HEK293 (cell line): Measurements from ENCODE around the gene TBL1Y.

Source experiments
- CTCF ChIA-PET: fragments of 350-600 bp; formaldehyde crosslinking; extraction: SDS; loops from one replicate; lab custom pipeline; 2021; ENCODE audit warnings: antibody characterized with exemption; lab: Yijun Ruan, JAX
- POLR2A ChIA-PET: fragments of 300-600 bp; formaldehyde crosslinking; extraction: SDS; loops from one replicate; lab custom pipeline; 2020; ENCODE audit warnings: antibody characterized with exemption, inconsistent platforms; lab: Yijun Ruan, JAX
- H3K27ac ChIP-seq: fragments of 200-500 bp; sonication (Bioruptor generic); 2 replicates; pipeline ENCODE4 v1.5.1; 2014; ENCODE audit warnings: low read depth, low read length, control low read depth, inconsistent platforms; ENCODE audit errors: extremely low read depth
- H3K36me3 ChIP-seq, 2 experiments: fragments of 200-500 bp in 1 of 2; sonication (Bioruptor generic) in 1 of 2; 1 replicate in 1 of 2; 2 replicates in 1 of 2; pipeline ENCODE4 v1.5.1; 2014 to 2017; ENCODE audit warnings: inconsistent platforms in 2 of 2, low read length in 2 of 2; ENCODE audit not compliant: control insufficient read depth in 2 of 2, insufficient read depth in 1 of 2
- H3K4me1 ChIP-seq: fragments of 200-500 bp; sonication (Bioruptor generic); 2 replicates; pipeline ENCODE4 v1.5.1; 2014; ENCODE audit warnings: mild to moderate bottlenecking, low read length, inconsistent platforms; ENCODE audit not compliant: control insufficient read depth, insufficient read depth
- H3K4me3 ChIP-seq: 2 replicates; pipeline ENCODE4 v1.5.1; 2011; ENCODE audit warnings: low read depth, mild to moderate bottlenecking, control low read depth, low read length, moderate library complexity
- H3K9me3 ChIP-seq: fragments of 200-500 bp; sonication (Bioruptor generic); 2 replicates; pipeline ENCODE4 v1.5.1; 2014; ENCODE audit warnings: low read depth, low read length, inconsistent platforms; ENCODE audit not compliant: control insufficient read depth, insufficient read depth
- BCL11A ChIP-seq: fragments of 450-650 bp; formaldehyde crosslinking; IDR thresholded peaks from 2 replicates; pipeline ENCODE4 v1.5.1; 2016; ENCODE audit warnings: low read depth, missing biosample characterization, missing genetic modification characterization
- GLI4 ChIP-seq: fragments of 450-650 bp; formaldehyde crosslinking; IDR thresholded peaks from 2 replicates; pipeline ENCODE4 v1.5.1; 2016; ENCODE audit warnings: missing biosample characterization, missing genetic modification characterization
- GLIS1 ChIP-seq: fragments of 450-650 bp; formaldehyde crosslinking; IDR thresholded peaks from 2 replicates; pipeline ENCODE4 v1.5.1; 2016; ENCODE audit warnings: missing biosample characterization, missing genetic modification characterization
- KLF1 ChIP-seq: fragments of 450-650 bp; formaldehyde crosslinking; IDR thresholded peaks from 2 replicates; pipeline ENCODE4 v1.5.1; 2016; ENCODE audit warnings: missing biosample characterization, missing genetic modification characterization
- SETDB1 ChIP-seq: IDR thresholded peaks from one replicate; pipeline ENCODE4 v1.6.1; 2017; ENCODE audit warnings: mild to moderate bottlenecking, low read length, moderate library complexity, mixed read lengths; ENCODE audit not compliant: insufficient read length
- TRIM28 ChIP-seq: IDR thresholded peaks from 2 replicates; pipeline ENCODE4 v1.6.1; 2011; ENCODE audit warnings: low read length, control low read depth, borderline replicate concordance
- WT1 ChIP-seq: fragments of 450-650 bp; formaldehyde crosslinking; IDR thresholded peaks from 2 replicates; pipeline ENCODE4 v1.5.1; 2016; ENCODE audit warnings: missing biosample characterization, missing genetic modification characterization
- YY2 ChIP-seq: fragments of 450-650 bp; formaldehyde crosslinking; IDR thresholded peaks from 2 replicates; pipeline ENCODE4 v1.5.1; 2016; ENCODE audit warnings: missing biosample characterization, missing genetic modification characterization
- ZBTB44 ChIP-seq: fragments of 450-650 bp; IDR thresholded peaks from 2 replicates; pipeline ENCODE4 v1.5.1; 2018; ENCODE audit warnings: missing biosample characterization, mild to moderate bottlenecking, missing genetic modification characterization
- ZBTB6 ChIP-seq: fragments of 450-650 bp; formaldehyde crosslinking; IDR thresholded peaks from 2 replicates; pipeline ENCODE4 v1.5.1; 2017; ENCODE audit warnings: missing biosample characterization, missing genetic modification characterization
- ZFP3 ChIP-seq: fragments of 450-650 bp; formaldehyde crosslinking; IDR thresholded peaks from 2 replicates; pipeline ENCODE4 v1.5.1; 2016; ENCODE audit warnings: low read depth, missing biosample characterization, missing genetic modification characterization
- ZNF112 ChIP-seq: fragments of 450-650 bp; formaldehyde crosslinking; IDR thresholded peaks from 2 replicates; pipeline ENCODE4 v1.5.0; 2017; ENCODE audit warnings: missing biosample characterization, missing genetic modification characterization
- ZNF18 ChIP-seq: fragments of 450-650 bp; formaldehyde crosslinking; IDR thresholded peaks from 2 replicates; pipeline ENCODE4 v1.5.1; 2016; ENCODE audit warnings: missing biosample characterization, missing genetic modification characterization
- ZNF184 ChIP-seq: fragments of 450-650 bp; IDR thresholded peaks from 2 replicates; pipeline ENCODE4 v1.5.1; 2018; ENCODE audit warnings: missing biosample characterization, mild to moderate bottlenecking, missing genetic modification characterization
- ZNF2 ChIP-seq: fragments of 450-650 bp; formaldehyde crosslinking; IDR thresholded peaks from 2 replicates; pipeline ENCODE4 v1.5.1; 2016; ENCODE audit warnings: missing biosample characterization, missing genetic modification characterization
- ZNF391 ChIP-seq: fragments of 450-650 bp; formaldehyde crosslinking; IDR thresholded peaks from 2 replicates; pipeline ENCODE4 v1.5.1; 2016; ENCODE audit warnings: low read depth, missing biosample characterization, missing genetic modification characterization, borderline replicate concordance
- ZNF416 ChIP-seq: fragments of 450-650 bp; formaldehyde crosslinking; IDR thresholded peaks from 2 replicates; pipeline ENCODE4 v1.5.1; 2016; ENCODE audit warnings: missing biosample characterization, missing genetic modification characterization
- ZNF514 ChIP-seq: fragments of 450-650 bp; formaldehyde crosslinking; IDR thresholded peaks from 2 replicates; pipeline ENCODE4 v1.5.1; 2016; ENCODE audit warnings: missing biosample characterization, missing genetic modification characterization
- ZNF585B ChIP-seq: fragments of 450-650 bp; formaldehyde crosslinking; IDR thresholded peaks from 2 replicates; pipeline ENCODE4 v1.5.1; 2016; ENCODE audit warnings: missing biosample characterization, missing genetic modification characterization
- ZNF639 ChIP-seq: fragments of 450-650 bp; formaldehyde crosslinking; IDR thresholded peaks from 2 replicates; pipeline ENCODE4 v1.5.1; 2016; ENCODE audit warnings: missing biosample characterization, missing genetic modification characterization
- ZNF707 ChIP-seq: fragments of 450-650 bp; formaldehyde crosslinking; IDR thresholded peaks from 2 replicates; pipeline ENCODE4 v1.5.1; 2016; ENCODE audit warnings: missing biosample characterization, missing genetic modification characterization
- ZNF747 ChIP-seq: fragments of 450-650 bp; formaldehyde crosslinking; IDR thresholded peaks from 2 replicates; pipeline ENCODE4 v1.5.1; 2016; ENCODE audit warnings: missing biosample characterization, missing genetic modification characterization
- ZNF791 ChIP-seq: fragments of 450-650 bp; formaldehyde crosslinking; IDR thresholded peaks from 2 replicates; pipeline ENCODE4 v1.5.1; 2016; ENCODE audit warnings: missing biosample characterization, missing genetic modification characterization
- ZNF792 ChIP-seq: fragments of 450-650 bp; formaldehyde crosslinking; IDR thresholded peaks from 2 replicates; pipeline ENCODE4 v1.5.1; 2016; ENCODE audit warnings: missing biosample characterization, missing genetic modification characterization
- ZNF830 ChIP-seq: fragments of 450-650 bp; IDR thresholded peaks from 2 replicates; pipeline ENCODE4 v1.5.0; 2018; ENCODE audit warnings: missing biosample characterization, missing genetic modification characterization, low read depth, mild to moderate bottlenecking, moderate library complexity
- ZSCAN23 ChIP-seq: fragments of 450-650 bp; formaldehyde crosslinking; IDR thresholded peaks from 2 replicates; pipeline ENCODE4 v1.5.1; 2016; ENCODE audit warnings: missing biosample characterization, missing genetic modification characterization

Gene TBL1Y

GRCh38 chrY:7016521-7016920, 106.0 kb downstream of the TBL1Y start:
- Histone ChIP-seq H3K4me3 (no peak overlapping the region), H3K4me1 (no peaks in the 10 kb centered on the region), H3K36me3 (no peaks in the 10 kb centered on the region), H3K9me3 (no peaks in the 10 kb centered on the region), H3K27ac (no peak overlapping the region)
- ChIA-PET POLR2A (no interaction called here), CTCF (no interaction called here)
- no peak for TF ChIP-seq ZBTB44 (tag by site-specific recombination)
- TF ChIP-seq ZNF184, result no peak
- TF ChIP-seq ZNF514, result no peak
- TF ChIP-seq ZNF2, result no peak
- TF ChIP-seq ZFP3, result no peak
- TF ChIP-seq SETDB1, result no peak
- TF ChIP-seq WT1 (tag by site-specific recombination), result no peak
- no peak for TF ChIP-seq ZNF639 (tag by site-specific recombination)
- TF ChIP-seq GLIS1 (tag by site-specific recombination), result no peak
- TF ChIP-seq ZNF416, result no peak
- TF ChIP-seq ZBTB6, result no peak
- no peak for TF ChIP-seq ZNF585B
- TF ChIP-seq ZNF391 (tag by site-specific recombination), result no peak
- TF ChIP-seq ZNF112, result no peak
- TF ChIP-seq KLF1 (tag by site-specific recombination), result no peak
- no peak for TF ChIP-seq ZNF707 (tag by site-specific recombination)
- TF ChIP-seq ZNF830 (tag by site-specific recombination), result no peak
- TF ChIP-seq ZNF791 (tag by site-specific recombination), result no peak

- no peaks in the 10 kb centered on the region for H3K36me3 ChIP-seq
- H3K4me1 ChIP-seq, result no peaks in the 10 kb centered on the region
- CTCF ChIA-PET, result no interaction called here
- TF ChIP-seq ZSCAN23 (tag by site-specific recombination) (no peak), ZNF747 (tag by site-specific recombination) (no peak), TRIM28 (no peak), BCL11A (tag by site-specific recombination) (no peak), ZNF792 (tag by site-specific recombination) (no peak), YY2 (no peak), ZNF18 (tag by site-specific recombination) (no peak), ZNF585B (no peak), GLI4 (tag by site-specific recombination) (no peak)
Measured at GRCh38 chrY:7017244-7018080, 107.0 kb downstream of the TBL1Y start.

More at GRCh38 chrY:7017244-7018080, 107.0 kb downstream of the TBL1Y start:
- POLR2A ChIA-PET, result no interaction called here
- no peak overlapping the region for H3K4me3 ChIP-seq
- no peaks in the 10 kb centered on the region for H3K9me3 ChIP-seq
- no peak overlapping the region for H3K27ac ChIP-seq
